DND-41 (cell line): ENCODE measurements around the gene RGS9BP.

Experiments used
- ATAC-seq: fragments of 200-7000 bp; cut with Tn5 transposase; 3 replicates; pipeline ENCODE4 v1.9.1; 2021; ENCODE audit warnings: low read depth; ENCODE audit not compliant: insufficient read depth
- DNase-seq: peaks from one replicate; pipeline ENCODE4 v3.0.0-alpha.2; 2020
- H2AFZ ChIP-seq: 2 replicates; pipeline ENCODE4 v1.6.0; 2012; ENCODE audit warnings: low read depth, low read length
- H3K27ac ChIP-seq: 2 replicates; pipeline ENCODE4 v1.5.1; 2012; ENCODE audit warnings: low read length, inconsistent platforms
- H3K27me3 ChIP-seq: fragments of 200-600 bp; sonication (generic); 2 replicates; pipeline ENCODE4 v1.6.0; 2012; ENCODE audit warnings: low read length, mild to moderate bottlenecking, inconsistent platforms; ENCODE audit not compliant: insufficient read depth, poor library complexity
- H3K36me3 ChIP-seq: 2 replicates; pipeline ENCODE4 v1.5.1; 2012; ENCODE audit warnings: low read length, inconsistent platforms; ENCODE audit not compliant: insufficient read depth
- H3K4me1 ChIP-seq: 2 replicates; pipeline ENCODE4 v1.5.1; 2012; ENCODE audit warnings: mild to moderate bottlenecking, low read length; ENCODE audit not compliant: insufficient read depth
- H3K4me2 ChIP-seq: 2 replicates; pipeline ENCODE4 v1.6.0; 2012; ENCODE audit warnings: mild to moderate bottlenecking, moderate library complexity, low read length, inconsistent platforms; ENCODE audit not compliant: insufficient read depth
- H3K4me3 ChIP-seq, 2 experiments: fragments of 200-600 bp in 1 of 2; shearing (Covaris generic) in 1 of 2; 2 replicates each; pipeline ENCODE4 v1.5.1; 2012 to 2016; ENCODE audit warnings: inconsistent platforms in 2 of 2, low read length in 2 of 2, mild to moderate bottlenecking in 2 of 2, low read depth in 1 of 2, moderate library complexity in 1 of 2
- H3K79me2 ChIP-seq: 2 replicates; pipeline ENCODE4 v1.6.0; 2012; ENCODE audit warnings: low read length, inconsistent platforms; ENCODE audit not compliant: insufficient read depth
- H3K9ac ChIP-seq: 2 replicates; pipeline ENCODE4 v1.6.0; 2012; ENCODE audit warnings: low read depth, mild to moderate bottlenecking, inconsistent platforms, low read length, moderate library complexity
- H3K9me3 ChIP-seq: 2 replicates; pipeline ENCODE4 v1.5.1; 2012; ENCODE audit warnings: low read length, moderate library complexity, mild to moderate bottlenecking, inconsistent platforms; ENCODE audit not compliant: insufficient read depth, severe bottlenecking
- H4K20me1 ChIP-seq: 2 replicates; pipeline ENCODE4 v1.6.0; 2012; ENCODE audit warnings: low read length; ENCODE audit not compliant: insufficient read depth
- EZH2 ChIP-seq: IDR thresholded peaks from 3 replicates; pipeline ENCODE4 v1.6.1; 2012; ENCODE audit warnings: borderline replicate concordance, low read depth, mild to moderate bottlenecking, moderate library complexity, low read length, inconsistent platforms; ENCODE audit not compliant: severe bottlenecking
- TF ChIP-seq, protein P1 (sequence below): IDR thresholded peaks from 2 replicates; pipeline ENCODE4 v1.5.1; 2012; ENCODE audit warnings: borderline replicate concordance, low read length, moderate library complexity, mild to moderate bottlenecking; ENCODE audit not compliant: poor library complexity, severe bottlenecking; ENCODE audit errors: extremely low read depth

RGS9BP gene

DNA sequence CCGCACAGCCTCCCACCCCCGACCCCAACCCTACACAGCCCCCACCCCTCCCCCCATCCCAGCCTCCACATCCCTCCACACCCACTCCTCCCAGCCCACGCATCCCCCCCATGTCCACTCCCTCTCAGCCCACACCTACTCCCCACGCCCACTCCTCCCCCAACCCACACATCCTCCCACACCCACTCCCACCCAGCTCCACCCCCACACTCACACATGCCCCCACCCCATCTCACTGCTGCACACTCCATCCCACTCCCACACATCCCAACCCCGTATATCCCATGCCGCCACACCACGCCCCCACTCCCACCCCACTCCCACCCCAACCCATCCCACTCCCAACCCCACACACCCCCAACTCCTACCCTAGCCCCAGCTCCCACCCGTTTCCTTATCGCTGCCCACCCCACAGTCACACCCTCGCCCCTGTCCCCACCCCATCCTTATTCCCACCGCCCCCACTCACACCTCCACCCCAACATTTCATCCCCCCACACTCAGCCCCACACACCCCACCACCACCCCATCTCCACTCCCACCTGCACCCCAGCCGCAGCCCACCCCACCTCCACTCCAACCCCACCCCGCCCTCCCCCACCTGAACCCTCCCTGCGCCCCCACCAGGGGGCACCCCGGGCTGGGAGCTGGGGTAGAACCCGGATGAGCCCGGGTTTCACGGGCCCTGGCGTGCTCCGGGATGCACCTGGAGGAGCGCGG is 44.7 kb downstream of the RGS9BP start:
- H3K4me3 ChIP-seq: no peak overlapping the region
- TF ChIP-seq, protein P1, sequence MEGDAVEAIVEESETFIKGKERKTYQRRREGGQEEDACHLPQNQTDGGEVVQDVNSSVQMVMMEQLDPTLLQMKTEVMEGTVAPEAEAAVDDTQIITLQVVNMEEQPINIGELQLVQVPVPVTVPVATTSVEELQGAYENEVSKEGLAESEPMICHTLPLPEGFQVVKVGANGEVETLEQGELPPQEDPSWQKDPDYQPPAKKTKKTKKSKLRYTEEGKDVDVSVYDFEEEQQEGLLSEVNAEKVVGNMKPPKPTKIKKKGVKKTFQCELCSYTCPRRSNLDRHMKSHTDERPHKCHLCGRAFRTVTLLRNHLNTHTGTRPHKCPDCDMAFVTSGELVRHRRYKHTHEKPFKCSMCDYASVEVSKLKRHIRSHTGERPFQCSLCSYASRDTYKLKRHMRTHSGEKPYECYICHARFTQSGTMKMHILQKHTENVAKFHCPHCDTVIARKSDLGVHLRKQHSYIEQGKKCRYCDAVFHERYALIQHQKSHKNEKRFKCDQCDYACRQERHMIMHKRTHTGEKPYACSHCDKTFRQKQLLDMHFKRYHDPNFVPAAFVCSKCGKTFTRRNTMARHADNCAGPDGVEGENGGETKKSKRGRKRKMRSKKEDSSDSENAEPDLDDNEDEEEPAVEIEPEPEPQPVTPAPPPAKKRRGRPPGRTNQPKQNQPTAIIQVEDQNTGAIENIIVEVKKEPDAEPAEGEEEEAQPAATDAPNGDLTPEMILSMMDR: no peak
- TF ChIP-seq EZH2: no peak
- H3K4me2 ChIP-seq: no peak overlapping the region
- H3K9ac ChIP-seq: no peak overlapping the region
- H3K9me3 ChIP-seq: no peaks in the 10 kb centered on the region
- no peaks in the 10 kb centered on the region for H3K27me3 ChIP-seq
- no peaks in the 10 kb centered on the region for H3K36me3 ChIP-seq
- DNase-seq (no peak), ATAC-seq (no peak)
- no peaks in the 10 kb centered on the region for H3K79me2 ChIP-seq
- H3K4me1 ChIP-seq: no peaks in the 10 kb centered on the region
- no peak overlapping the region for H2AFZ ChIP-seq
- H4K20me1 ChIP-seq: no peaks in the 10 kb centered on the region
- no peak overlapping the region for H3K27ac ChIP-seq

DNA sequence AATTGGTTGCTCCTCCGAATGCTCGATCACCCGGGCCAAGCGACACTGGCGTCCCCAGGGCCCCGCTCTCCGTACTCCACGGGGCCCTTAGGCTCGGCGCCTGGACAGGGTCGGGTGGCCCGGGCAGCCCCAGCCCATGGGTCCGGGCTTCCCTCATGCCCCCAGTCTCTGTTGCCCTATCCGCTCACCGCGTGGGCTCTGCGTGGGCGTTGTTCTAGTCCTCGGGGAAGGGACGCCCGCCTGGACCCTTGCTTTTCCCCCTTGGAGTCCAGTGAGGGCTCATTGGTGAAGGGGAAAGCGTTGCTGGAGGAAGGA is 45.2 kb downstream of the RGS9BP start:
- Histone ChIP-seq H3K4me3 (no peak overlapping the region), H3K4me2 (no peak overlapping the region), H3K27ac (no peak overlapping the region), H3K79me2 (no peaks in the 10 kb centered on the region), H3K27me3 (no peaks in the 10 kb centered on the region), H3K36me3 (no peaks in the 10 kb centered on the region), H3K4me1 (no peaks in the 10 kb centered on the region), H4K20me1 (no peaks in the 10 kb centered on the region), H3K9ac (no peak overlapping the region), H2AFZ (no peak overlapping the region), H3K9me3 (no peaks in the 10 kb centered on the region)
- TF ChIP-seq, protein P1: no peak
- DNase-seq: no peak
- no peak for ATAC-seq
